ENCODE measurements around the gene TAPBP. TPM values are rescaled to one million over a fixed set of nuclear protein-coding genes. Genes with fewer than 3 reads are reported as not detected.
A peak's percentile ranks its signal among the peaks of the same experiment; 100 is the strongest.

Gene TAPBP
- total RNA-seq, 3 donors from 2014 or later = 38.6 to 67.8 (median 43.6) TPM

GRCh38 chr6:33273924-33274902 lies 39.7 kb downstream of the TAPBP start:
- intact Hi-C loops (cut with DNase I; ENCODE audit: low total_unique reads) = no loop called here
- no peak for DNase-seq (ENCODE audit: low spot score in 2 of 2)
- Histone ChIP-seq H3K4me3 (peak overlapping the region in 1 of 3 donors; percentile 65), H3K9me3 (no peaks in the 10 kb centered on the region), H3K27ac (peak overlapping the region; percentile 29 to 32), H3K36me3 (no peaks in the 10 kb centered on the region), H3K27me3 (no peaks in the 10 kb centered on the region), H3K4me1 (peaks cover 0 to 39% of the 10 kb centered on the region in 2 donors)
- TF ChIP-seq POLR2AphosphoS5 (IDR thresholded peaks at IDR 0.05) (no peak), CTCF (IDR thresholded peaks at IDR 0.05) (no peak), POLR2A (IDR thresholded peaks at IDR 0.05) (no peak)

GRCh38 chr6:33273129-33273923 lies 40.6 kb downstream of the TAPBP start:
- peak overlapping the region; percentile 65 to 74 (median 68) for H3K4me3 ChIP-seq
- intact Hi-C loops (cut with DNase I; ENCODE audit: low total_unique reads) = no loop called here
- no peak for TF ChIP-seq POLR2A (IDR thresholded peaks at IDR 0.05)
- no peak for TF ChIP-seq CTCF (IDR thresholded peaks at IDR 0.05)
- TF ChIP-seq POLR2AphosphoS5 (IDR thresholded peaks at IDR 0.05) = no peak
- no peaks in the 10 kb centered on the region for H3K27me3 ChIP-seq
- H3K27ac ChIP-seq = peak overlapping the region; percentile 87 to 95
- H3K9me3 ChIP-seq = no peaks in the 10 kb centered on the region
- peaks cover under 1% of the 10 kb centered on the region for H3K36me3 ChIP-seq
- H3K4me1 ChIP-seq = peaks cover 0 to 39% of the 10 kb centered on the region in 2 donors
- no peak for DNase-seq (ENCODE audit: low spot score in 2 of 2)

- no peak for DNase-seq (ENCODE audit: low spot score in 2 of 2)
- Histone ChIP-seq H3K27ac (peak overlapping the region; percentile 87 to 95), H3K9me3 (no peaks in the 10 kb centered on the region), H3K4me3 (peak overlapping the region; percentile 65 to 74 (median 68)), H3K4me1 (peaks cover 0 to 39% of the 10 kb centered on the region in 2 donors), H3K36me3 (peaks cover 5% of the 10 kb centered on the region), H3K27me3 (no peaks in the 10 kb centered on the region)
- TF ChIP-seq POLR2AphosphoS5 (IDR thresholded peaks at IDR 0.05) (no peak), POLR2A (IDR thresholded peaks at IDR 0.05) (no peak), CTCF (IDR thresholded peaks at IDR 0.05) (no peak)
- intact Hi-C loops (cut with DNase I; ENCODE audit: low total_unique reads) = no loop called here
Measured at GRCh38 chr6:33272275-33273128, 41.4 kb downstream of the TAPBP start.

- Histone ChIP-seq H3K4me3 (peak within 1 kb of the TSS; percentile 65 to 74 (median 68)), H3K4me1 (peaks cover 0 to 39% of the 10 kb centered on the region in 2 donors), H3K27ac (peak within 1 kb of the TSS; percentile 87 to 95), H3K36me3 (peaks cover 9% of the 10 kb centered on the region), H3K27me3 (no peaks in the 10 kb centered on the region), H3K9me3 (no peaks in the 10 kb centered on the region)
- intact Hi-C loops (cut with DNase I; ENCODE audit: low total_unique reads) = no loop called here
- TF ChIP-seq POLR2A (IDR thresholded peaks at IDR 0.05) (peak; percentile 99), POLR2AphosphoS5 (IDR thresholded peaks at IDR 0.05) (peak; percentile 99), CTCF (IDR thresholded peaks at IDR 0.05) (peak in 2 of 3 donors; percentile 25 to 33)
- DNase-seq (ENCODE audit: low spot score in 2 of 2) = peak; percentile 92 to 97
Measured at GRCh38 chr6:33271468-33272274, 42.2 kb downstream of the TAPBP start, which contains the start of the genes RPS18 and VPS52. Gene RPS18 (plus strand): TSS chr6:33272075. CDS start chr6:33272120, 45 bp downstream. Gene VPS52 (minus strand): TSS chr6:33271876. CDS start chr6:33271675, 201 bp downstream.

Measured in breast epithelium (tissue), 4 donors.